ENCODE results near the gene TNS2.
"Not testable (repeated sequence)": the region's sequence is repeated elsewhere in the genome, so short reads cannot be mapped to it uniquely, and the experiment has no call there.

DNA sequence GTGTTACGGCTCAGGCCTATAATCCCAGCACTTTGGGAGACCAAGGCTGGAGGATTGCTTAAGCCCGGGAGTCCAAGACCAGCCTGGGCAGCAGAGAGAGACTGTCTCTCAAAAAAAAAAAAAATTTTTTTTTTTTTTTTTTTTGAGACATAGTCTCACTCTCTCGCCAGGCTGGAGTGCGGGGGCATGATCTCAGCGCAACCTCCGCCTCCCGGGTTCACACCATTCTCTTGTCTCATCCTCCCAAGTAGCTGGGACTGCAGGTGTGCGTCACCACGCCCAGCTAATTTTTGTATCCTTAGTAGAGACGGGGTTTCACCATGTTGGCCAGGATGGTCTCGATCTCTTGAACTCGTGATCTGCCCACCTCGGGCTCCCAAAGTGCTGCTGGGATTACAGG, 22.9 kb upstream of the TNS2 start:
- TF ChIP-seq CTCF, POLR2A (IDR thresholded peaks at IDR 0.05): not testable (repeated sequence)

Data from Peyer's patch (tissue), 4 donors.